ENCODE measurements around the gene LHPP. TPM values are rescaled to one million over a fixed set of nuclear protein-coding genes. Genes with fewer than 3 reads are reported as not detected.
A peak's percentile ranks its signal among the peaks of the same experiment; 100 is the strongest.
"Not testable (repeated sequence)": the region's sequence is repeated elsewhere in the genome, so short reads cannot be mapped to it uniquely, and the experiment has no call there.

The LHPP gene
- total RNA-seq, 1 experiment from 2014 or later, result 17.3 TPM

- no peak for DNase-seq (ENCODE audit: low spot score)
- in situ Hi-C loops (cut with HindIII; ENCODE audit: low sequenced_read_pairs), result no loop called here
These were observed 82.3 kb downstream of the LHPP start for GRCh38 chr10:124543971-124544370.

GRCh38 chr10:124544711-124545110 lies 83.1 kb downstream of the LHPP start:
- no peak for DNase-seq (ENCODE audit: low spot score)
- in situ Hi-C loops (cut with HindIII; ENCODE audit: low sequenced_read_pairs), result no loop called here

GRCh38 chr10:124545351-124546054 lies 83.9 kb downstream of the LHPP start:
- DNase-seq (ENCODE audit: low spot score), result peak; percentile 62
- in situ Hi-C loops (cut with HindIII; ENCODE audit: low sequenced_read_pairs), result no loop called here

- in situ Hi-C loops (cut with HindIII; ENCODE audit: low sequenced_read_pairs), result no loop called here
- peak; percentile 41 for DNase-seq (ENCODE audit: low spot score)
These were observed 84.4 kb downstream of the LHPP start for GRCh38 chr10:124546055-124546369.

- in situ Hi-C loops (cut with HindIII; ENCODE audit: low sequenced_read_pairs), result no loop called here
- no peak for DNase-seq (ENCODE audit: low spot score)
These were observed 85.5 kb downstream of the LHPP start for GRCh38 chr10:124546957-124547646.

GRCh38 chr10:124547647-124548168 lies 86.1 kb downstream of the LHPP start:
- no peak for DNase-seq (ENCODE audit: low spot score)
- in situ Hi-C loops (cut with HindIII; ENCODE audit: low sequenced_read_pairs), result no loop called here

GRCh38 chr10:124549171-124549570 lies 87.5 kb downstream of the LHPP start:
- DNase-seq (ENCODE audit: low spot score); in situ Hi-C loops (cut with HindIII; ENCODE audit: low sequenced_read_pairs): not testable (repeated sequence)

- in situ Hi-C loops (cut with HindIII; ENCODE audit: low sequenced_read_pairs), result no loop called here
- DNase-seq (ENCODE audit: low spot score), result no peak
These were observed 88.8 kb downstream of the LHPP start for GRCh38 chr10:124550293-124551034.

- no peak for DNase-seq (ENCODE audit: low spot score)
- in situ Hi-C loops (cut with HindIII; ENCODE audit: low sequenced_read_pairs), result no loop called here
These were observed 89.5 kb downstream of the LHPP start for GRCh38 chr10:124551097-124551496.

- in situ Hi-C loops (cut with HindIII; ENCODE audit: low sequenced_read_pairs), result no loop called here
- no peak for DNase-seq (ENCODE audit: low spot score)
These were observed 90.1 kb downstream of the LHPP start for GRCh38 chr10:124551755-124552154.

GRCh38 chr10:124552691-124553276 lies 91.2 kb downstream of the LHPP start:
- DNase-seq (ENCODE audit: low spot score), result no peak
- in situ Hi-C loops (cut with HindIII; ENCODE audit: low sequenced_read_pairs), result no loop called here

- in situ Hi-C loops (cut with HindIII; ENCODE audit: low sequenced_read_pairs), result no loop called here
- DNase-seq (ENCODE audit: low spot score), result no peak
These were observed 92.6 kb downstream of the LHPP start for GRCh38 chr10:124554085-124554858.

- no peak for DNase-seq (ENCODE audit: low spot score)
- in situ Hi-C loops (cut with HindIII; ENCODE audit: low sequenced_read_pairs), result no loop called here
These were observed 95.5 kb downstream of the LHPP start for GRCh38 chr10:124557167-124557566.

GRCh38 chr10:124557648-124558338 lies 96.2 kb downstream of the LHPP start:
- in situ Hi-C loops (cut with HindIII; ENCODE audit: low sequenced_read_pairs), result no loop called here
- no peak for DNase-seq (ENCODE audit: low spot score)

GRCh38 chr10:124558339-124559321 lies 97.0 kb downstream of the LHPP start:
- in situ Hi-C loops (cut with HindIII; ENCODE audit: low sequenced_read_pairs), result no loop called here
- no peak for DNase-seq (ENCODE audit: low spot score)

- DNase-seq (ENCODE audit: low spot score), result peak; percentile 68
- in situ Hi-C loops (cut with HindIII; ENCODE audit: low sequenced_read_pairs), result no loop called here
These were observed 97.9 kb downstream of the LHPP start for GRCh38 chr10:124559372-124560132.

Measured in G401 (cell line).